ENCODE results near the gene RHCE. TPM values are rescaled to one million over a fixed set of nuclear protein-coding genes. Genes with fewer than 3 reads are reported as not detected.
"Not testable (repeated sequence)": the region's sequence is repeated elsewhere in the genome, so short reads cannot be mapped to it uniquely, and the experiment has no call there.

Gene RHCE
- total RNA-seq, 2 experiments from 2014 or later: 0.17 TPM; not detected in 1

DNA sequence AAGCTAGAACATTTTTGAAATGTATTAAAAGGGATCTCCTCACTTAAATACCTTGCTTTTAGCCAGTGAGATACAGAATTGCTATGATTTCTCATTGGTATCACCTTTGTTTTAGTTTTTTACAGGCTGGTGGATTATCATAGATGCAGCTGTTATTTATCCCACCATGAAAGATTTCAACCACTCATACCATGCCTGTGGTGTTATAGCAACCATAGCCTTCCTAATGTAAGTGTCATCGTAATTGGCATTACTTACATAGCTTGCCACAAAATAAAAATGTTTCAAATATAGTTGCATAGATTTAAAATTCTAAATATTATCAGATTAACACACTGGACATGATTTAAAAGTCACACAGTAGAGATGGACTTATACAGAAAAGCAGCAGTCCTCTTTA lies 77.8 kb downstream of the RHCE start:
- peaks cover 37% of the 10 kb centered on the region for H3K36me3 Mint-ChIP-seq (ENCODE audit: low read depth)
- ChIA-PET CTCF (interaction anchor here (2.4 kb wide), 1 partner anchor 103 kb away, joined by 10 read pairs; no protein-coding TSS in a partner anchor), POLR2A (no interaction called here)
- no peak overlapping the region for H3K4me3 Mint-ChIP-seq
- H3K27ac Mint-ChIP-seq: no peak overlapping the region
- no peak for DNase-seq
- H3K4me1 Mint-ChIP-seq: peaks cover 39% of the 10 kb centered on the region
- H3K27me3 Mint-ChIP-seq: no peaks in the 10 kb centered on the region
- no peaks in the 10 kb centered on the region for H3K9me3 Mint-ChIP-seq

DNA sequence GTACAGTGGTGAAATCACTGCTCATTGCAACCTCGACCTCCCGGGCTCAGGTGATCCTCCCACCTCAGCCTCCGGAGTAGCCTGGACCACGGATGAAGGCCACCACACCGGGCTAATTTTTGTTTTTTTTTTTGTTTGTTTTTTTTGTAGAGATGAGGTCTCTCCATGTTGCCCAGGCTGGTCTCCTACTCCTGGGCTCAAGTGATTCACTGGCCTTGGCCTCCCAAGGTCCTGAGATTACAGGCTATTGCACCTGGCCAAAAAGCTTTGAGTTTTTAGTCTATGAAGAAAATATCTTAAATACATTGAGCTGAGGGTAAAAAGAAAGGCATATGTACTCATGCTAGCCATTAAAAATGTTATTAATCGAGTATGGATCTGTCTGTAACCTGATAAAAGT lies 78.9 kb downstream of the RHCE start:
- Mint-ChIP-seq H3K4me1 (peaks cover 36% of the 10 kb centered on the region), H3K9me3 (no peaks in the 10 kb centered on the region), H3K36me3 (ENCODE audit: low read depth) (peaks cover 33% of the 10 kb centered on the region), H3K27me3 (no peaks in the 10 kb centered on the region), H3K4me3 (no peak overlapping the region), H3K27ac (no peak overlapping the region)
- ChIA-PET CTCF (interaction anchor here (2.4 kb wide), 1 partner anchor 102 kb away, joined by 10 read pairs; no protein-coding TSS in a partner anchor), POLR2A (no interaction called here)
- DNase-seq: no peak

- no peak for DNase-seq
- peaks cover 29% of the 10 kb centered on the region for H3K36me3 Mint-ChIP-seq (ENCODE audit: low read depth)
- peak overlapping the region; percentile 96 for H3K27ac Mint-ChIP-seq
- ChIA-PET POLR2A (interaction anchor here (0.6 kb wide), 1 partner anchor 97 kb away, joined by 3 read pairs; no protein-coding TSS in a partner anchor), CTCF (interaction anchor here (1.0 kb wide), 1 partner anchor 9 kb away, joined by 4 read pairs; no protein-coding TSS in a partner anchor)
- H3K4me1 Mint-ChIP-seq: peaks cover 40% of the 10 kb centered on the region
- H3K9me3 Mint-ChIP-seq: no peaks in the 10 kb centered on the region
- H3K27me3 Mint-ChIP-seq: no peaks in the 10 kb centered on the region
- H3K4me3 Mint-ChIP-seq: peak overlapping the region; percentile 83
These were observed 81.6 kb downstream of the RHCE start for GRCh38 chr1:25338986-25339385.

DNA sequence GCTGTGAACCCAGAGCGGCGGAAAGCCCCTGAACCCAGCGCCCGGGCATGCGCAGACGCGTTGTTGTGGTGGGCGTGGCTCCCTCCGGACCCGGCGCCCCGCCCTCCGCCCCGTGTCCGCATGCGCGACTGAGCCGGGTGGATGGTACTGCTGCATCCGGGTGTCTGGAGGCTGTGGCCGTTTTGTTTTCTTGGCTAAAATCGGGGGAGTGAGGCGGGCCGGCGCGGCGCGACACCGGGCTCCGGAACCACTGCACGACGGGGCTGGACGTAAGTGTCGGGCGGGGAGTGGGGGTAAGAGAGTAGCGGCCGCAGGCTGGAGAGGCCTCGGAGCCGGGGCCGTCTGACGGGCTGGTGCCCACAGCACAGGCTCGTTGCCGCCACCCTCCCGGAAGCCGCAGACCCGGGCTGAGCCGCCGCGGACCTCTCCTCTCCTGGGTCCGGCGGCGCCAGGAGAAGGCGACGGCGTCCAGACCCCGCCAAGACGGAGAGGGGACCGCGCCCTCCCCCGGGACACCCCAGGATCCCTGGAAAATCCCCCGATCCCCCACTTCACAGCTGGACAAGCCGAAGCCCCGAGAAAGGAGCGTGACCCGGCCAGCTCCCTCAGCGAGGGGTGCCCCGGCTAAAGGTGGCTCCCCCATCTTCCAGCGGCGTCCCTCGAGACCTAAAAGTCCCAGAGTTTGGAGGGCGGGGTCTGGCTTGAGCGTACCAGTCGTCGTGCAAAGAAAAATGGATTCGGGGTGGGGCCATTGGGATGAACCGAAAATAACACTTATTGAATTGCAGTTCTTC lies 82.2 kb downstream of the RHCE start, which contains the start of gene TMEM50A:
Gene TMEM50A, plus strand, starts transcription at position 147 of the 794 bp plus-strand sequence. CDS start 2,153 bp downstream, outside the sequence.
- Mint-ChIP-seq H3K9me3 (no peaks in the 10 kb centered on the region), H3K27ac (peak within 1 kb of the TSS; percentile 96), H3K36me3 (ENCODE audit: low read depth) (peaks cover 30% of the 10 kb centered on the region), H3K4me3 (peak within 1 kb of the TSS; percentile 95), H3K27me3 (no peaks in the 10 kb centered on the region), H3K4me1 (peaks cover 43% of the 10 kb centered on the region)
- POLR2A ChIA-PET: interaction anchor here (0.6 kb wide), 1 partner anchor 97 kb away, joined by 3 read pairs; no protein-coding TSS in a partner anchor
- CTCF ChIA-PET: no interaction called here
- peak; percentile 90 for DNase-seq

DNA sequence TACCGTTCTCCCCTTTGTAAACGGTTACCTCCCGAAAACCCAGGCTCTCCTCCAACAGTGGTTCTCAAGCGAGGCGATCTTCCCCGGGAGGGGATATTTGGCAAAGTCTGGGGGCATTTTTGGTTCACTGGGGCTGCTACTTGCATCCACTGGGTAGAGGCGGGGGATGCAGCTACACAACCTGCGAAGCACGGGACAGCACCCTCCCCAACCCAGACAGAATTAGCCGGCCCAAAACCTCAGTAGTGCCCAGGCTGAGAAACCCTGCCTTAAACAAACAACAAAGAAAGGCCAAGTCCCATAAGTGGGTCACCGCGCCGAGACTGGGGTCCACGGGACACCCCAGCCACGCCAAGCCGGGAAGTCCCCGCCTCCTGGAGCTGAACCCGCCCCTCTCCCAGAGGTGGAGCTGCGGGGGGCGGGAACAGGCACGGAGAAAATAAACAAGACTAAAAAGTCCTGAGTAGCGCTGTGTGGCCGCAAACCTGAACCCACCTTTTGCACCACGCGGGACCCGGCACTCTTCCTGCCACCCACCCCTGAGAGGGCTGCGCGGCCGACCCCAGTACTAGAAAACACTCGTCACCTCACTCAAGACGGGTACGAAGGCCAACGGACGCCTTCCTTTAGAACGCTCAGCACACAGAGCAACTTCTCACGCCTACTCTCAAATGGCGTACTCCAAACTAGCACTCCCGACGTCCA lies 83.0 kb downstream of the RHCE start:
- CTCF ChIA-PET, POLR2A ChIA-PET, H3K27me3 Mint-ChIP-seq, H3K9me3 Mint-ChIP-seq: not testable (repeated sequence)
- H3K4me1 Mint-ChIP-seq: peaks cover 38% of the 10 kb centered on the region
- H3K36me3 Mint-ChIP-seq (ENCODE audit: low read depth): peaks cover 30% of the 10 kb centered on the region
- DNase-seq: peak; percentile 39
- peak overlapping the region; percentile 96 for H3K27ac Mint-ChIP-seq
- peak overlapping the region; percentile 95 for H3K4me3 Mint-ChIP-seq

DNA sequence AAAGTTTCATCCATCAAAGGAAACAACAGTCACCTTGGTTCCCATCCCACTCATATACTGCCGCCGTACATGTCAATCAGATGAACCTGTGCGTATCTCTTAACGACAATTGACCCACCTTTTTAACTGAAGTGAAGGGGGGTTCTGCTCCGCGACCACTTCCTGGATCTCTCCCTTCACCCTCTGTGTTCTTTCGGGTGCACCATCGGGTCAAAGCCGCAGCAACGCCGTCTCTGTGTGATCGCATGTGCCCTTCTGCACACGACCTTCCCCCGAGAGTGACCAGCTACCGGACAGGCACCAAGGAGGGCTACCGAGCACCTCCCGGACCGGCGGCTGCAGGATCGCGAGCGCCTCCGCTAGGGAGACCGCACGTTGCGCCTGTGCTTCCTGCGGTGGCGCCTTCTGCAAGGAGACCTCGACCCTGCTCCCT lies 83.7 kb downstream of the RHCE start:
- Mint-ChIP-seq H3K36me3 (ENCODE audit: low read depth) (peaks cover 29% of the 10 kb centered on the region), H3K4me3 (peak overlapping the region; percentile 95)
- H3K27me3 Mint-ChIP-seq: not testable (repeated sequence)

DNA sequence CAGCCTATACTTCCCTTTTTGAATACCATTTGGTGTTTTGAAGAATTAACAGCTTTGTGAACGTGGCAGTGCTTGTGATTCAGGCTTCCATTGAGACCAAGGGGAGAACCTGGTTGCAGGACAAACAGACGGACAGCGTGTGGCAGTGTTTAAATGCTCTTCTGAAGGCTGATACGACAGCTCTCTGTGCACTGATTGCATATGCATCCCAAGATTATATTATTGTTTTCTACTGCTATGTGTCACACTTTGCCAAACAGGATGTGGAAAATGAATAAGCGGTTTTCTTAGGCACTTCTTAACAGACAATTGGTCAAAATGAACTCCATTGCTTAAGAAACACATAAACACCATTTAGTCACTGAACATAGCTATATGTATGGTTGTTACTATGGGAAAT lies 90.7 kb downstream of the RHCE start:
- peak; percentile 30 for DNase-seq
- H3K4me1 Mint-ChIP-seq: peaks cover 35% of the 10 kb centered on the region
- H3K27me3 Mint-ChIP-seq, POLR2A ChIA-PET, H3K9me3 Mint-ChIP-seq, CTCF ChIA-PET, H3K4me3 Mint-ChIP-seq: not testable (repeated sequence)
- peaks cover 16% of the 10 kb centered on the region for H3K36me3 Mint-ChIP-seq (ENCODE audit: low read depth)
- peak overlapping the region; percentile 76 for H3K27ac Mint-ChIP-seq

More for the DNA sequence above, 83.7 kb downstream of the RHCE start:
- POLR2A ChIA-PET, CTCF ChIA-PET, H3K9me3 Mint-ChIP-seq: not testable (repeated sequence)
- H3K27ac Mint-ChIP-seq: peak overlapping the region; percentile 92
- H3K4me1 Mint-ChIP-seq: peaks cover 37% of the 10 kb centered on the region
- peak; percentile 34 for DNase-seq

DNA sequence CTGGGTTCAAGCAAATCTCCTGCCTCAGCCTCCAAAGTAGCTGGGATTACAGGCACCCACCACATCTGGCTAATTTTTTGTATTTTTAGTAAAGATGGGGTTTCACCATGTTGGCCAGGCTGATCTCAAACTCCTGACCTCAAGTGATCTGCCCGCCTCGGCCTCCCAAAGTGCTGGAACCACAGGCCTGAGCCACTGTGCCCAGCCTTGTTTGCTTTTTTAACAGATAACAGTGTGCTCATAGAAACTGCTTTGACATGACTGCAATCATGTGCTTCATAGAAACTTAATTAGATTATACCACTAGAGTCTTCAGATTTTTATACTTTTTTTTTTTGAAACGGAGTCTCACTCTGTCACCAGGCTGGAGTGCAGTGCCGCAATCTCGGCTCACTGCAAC lies 91.3 kb downstream of the RHCE start:
- POLR2A ChIA-PET, DNase-seq, H3K4me3 Mint-ChIP-seq, H3K27me3 Mint-ChIP-seq, CTCF ChIA-PET, H3K9me3 Mint-ChIP-seq: not testable (repeated sequence)
- Mint-ChIP-seq H3K27ac (peak overlapping the region; percentile 76), H3K4me1 (peaks cover 32% of the 10 kb centered on the region), H3K36me3 (ENCODE audit: low read depth) (peaks cover 16% of the 10 kb centered on the region)

- Mint-ChIP-seq H3K36me3 (ENCODE audit: low read depth) (peaks cover 12% of the 10 kb centered on the region), H3K4me1 (peaks cover 28% of the 10 kb centered on the region), H3K27ac (peak overlapping the region; percentile 57)
- POLR2A ChIA-PET, H3K9me3 Mint-ChIP-seq, CTCF ChIA-PET, H3K4me3 Mint-ChIP-seq, DNase-seq, H3K27me3 Mint-ChIP-seq: not testable (repeated sequence)
These were observed 91.8 kb downstream of the RHCE start for GRCh38 chr1:25328791-25329185.

DNA sequence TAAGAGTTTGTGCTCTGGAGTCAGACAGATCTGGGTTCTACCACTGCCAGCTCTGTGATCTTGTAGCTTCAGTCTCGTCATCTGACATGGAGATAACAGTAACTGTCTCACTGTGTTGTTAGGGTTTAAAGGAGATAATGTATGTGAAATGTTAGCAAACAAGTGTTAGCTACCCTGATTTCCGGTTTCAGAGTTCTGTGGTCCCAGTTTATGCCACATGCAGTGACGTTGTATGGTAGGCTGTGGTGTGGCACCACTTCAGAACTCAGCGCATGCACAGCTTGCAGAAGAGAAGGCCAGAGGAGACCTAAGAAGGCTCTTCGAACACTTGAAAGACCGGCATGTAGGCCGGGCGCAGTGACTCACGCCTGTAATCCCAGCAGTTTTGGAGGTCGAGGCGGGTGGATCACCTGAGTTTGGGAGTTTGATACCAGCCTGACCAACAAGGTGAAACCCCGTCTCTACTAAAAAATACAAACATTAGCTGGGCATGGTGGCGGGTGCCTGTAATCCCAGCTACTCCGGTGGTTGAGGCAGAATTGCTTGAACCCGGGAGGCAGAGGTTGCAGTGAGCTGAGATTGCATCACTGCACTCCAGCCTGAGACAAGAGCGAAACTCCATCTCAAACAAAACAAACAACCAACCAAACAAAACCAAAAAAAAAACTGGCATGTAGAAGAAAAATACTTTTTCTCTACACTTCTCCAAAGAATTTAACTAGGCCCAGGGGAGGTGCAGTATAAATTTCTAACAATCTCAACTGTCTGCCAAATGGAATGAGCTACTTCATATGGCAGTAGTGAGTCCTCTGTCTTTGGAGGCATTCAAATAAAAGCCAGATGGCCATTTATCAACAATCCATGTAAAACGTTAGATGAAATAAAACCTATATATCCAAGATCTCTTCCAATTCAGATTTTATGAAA lies 92.5 kb downstream of the RHCE start:
- DNase-seq; POLR2A ChIA-PET; H3K27me3 Mint-ChIP-seq; H3K27ac Mint-ChIP-seq; H3K4me3 Mint-ChIP-seq; H3K36me3 Mint-ChIP-seq (ENCODE audit: low read depth); CTCF ChIA-PET; H3K9me3 Mint-ChIP-seq: not testable (repeated sequence)
- peaks cover 24% of the 10 kb centered on the region for H3K4me1 Mint-ChIP-seq

DNA sequence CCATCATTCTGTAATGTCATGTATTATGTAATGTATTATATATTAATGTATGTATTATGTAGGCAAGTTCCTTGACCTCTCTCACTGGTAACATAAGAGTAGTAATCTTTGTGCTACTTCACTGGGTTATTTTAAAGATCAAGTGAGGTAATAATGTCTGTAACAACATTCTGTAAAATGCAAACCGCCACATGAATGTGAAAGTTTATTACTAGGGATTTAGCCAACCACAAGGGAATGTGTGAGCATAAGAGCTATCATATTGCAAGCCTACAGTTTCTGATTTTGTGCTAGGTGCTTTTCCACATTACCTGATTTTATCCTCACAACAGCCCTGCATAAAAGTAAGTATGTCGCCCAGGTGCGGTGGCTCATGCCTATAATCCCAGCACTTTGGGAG lies 96.2 kb downstream of the RHCE start:
- H3K27ac Mint-ChIP-seq; H3K36me3 Mint-ChIP-seq (ENCODE audit: low read depth); CTCF ChIA-PET; H3K27me3 Mint-ChIP-seq; DNase-seq; H3K4me1 Mint-ChIP-seq; H3K9me3 Mint-ChIP-seq; H3K4me3 Mint-ChIP-seq; POLR2A ChIA-PET: not testable (repeated sequence)

DNA sequence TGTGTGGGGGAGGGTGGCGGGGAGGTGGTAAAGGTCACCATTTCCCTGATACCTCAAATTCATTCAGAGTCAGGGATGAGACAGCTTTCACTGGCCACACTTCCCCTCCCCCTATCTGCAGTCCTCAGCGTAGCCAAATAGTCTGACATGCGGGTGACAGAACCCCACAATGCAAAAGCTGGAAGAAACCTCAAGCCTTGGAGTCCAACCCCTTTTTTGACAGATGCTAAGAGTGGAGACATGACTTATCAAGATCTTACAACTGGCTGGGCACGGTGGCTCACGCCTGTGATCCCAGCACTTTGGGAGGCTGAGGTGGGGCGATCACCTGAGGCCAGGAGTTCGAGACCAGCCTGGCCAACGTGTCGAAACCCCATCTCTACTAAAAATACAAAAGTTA lies 98.5 kb downstream of the RHCE start:
- H3K4me1 Mint-ChIP-seq; H3K36me3 Mint-ChIP-seq (ENCODE audit: low read depth); CTCF ChIA-PET; DNase-seq; H3K27ac Mint-ChIP-seq; POLR2A ChIA-PET; H3K9me3 Mint-ChIP-seq; H3K4me3 Mint-ChIP-seq; H3K27me3 Mint-ChIP-seq: not testable (repeated sequence)
